ENCODE results near the gene CPXM2.

Gene CPXM2

GRCh38 chr10:123868038-123869019 is 23.3 kb downstream of the CPXM2 start:
- DNase-seq, result peak; percentile 89

- DNase-seq, result no peak
Observed at GRCh38 chr10:123865880-123866279, 25.7 kb downstream of the CPXM2 start.

- DNase-seq, result no peak
Observed at GRCh38 chr10:123865350-123865749, 26.3 kb downstream of the CPXM2 start.

- DNase-seq, result no peak
Observed at GRCh38 chr10:123864923-123865322, 26.7 kb downstream of the CPXM2 start.

GRCh38 chr10:123863721-123864482 is 27.7 kb downstream of the CPXM2 start:
- no peak for DNase-seq

- DNase-seq, result no peak
Observed at GRCh38 chr10:123863183-123863575, 28.4 kb downstream of the CPXM2 start.

- no peak for DNase-seq
Observed at GRCh38 chr10:123862421-123863182, 29.0 kb downstream of the CPXM2 start.

- DNase-seq, result no peak
Observed at GRCh38 chr10:123860856-123861255, 30.8 kb downstream of the CPXM2 start.

GRCh38 chr10:123860209-123860608 is 31.4 kb downstream of the CPXM2 start:
- DNase-seq, result no peak

- DNase-seq, result no peak
Observed at GRCh38 chr10:123859653-123860050, 32.0 kb downstream of the CPXM2 start.

- DNase-seq, result no peak
Observed at GRCh38 chr10:123858907-123859652, 32.5 kb downstream of the CPXM2 start.

GRCh38 chr10:123858077-123858681 is 33.4 kb downstream of the CPXM2 start:
- DNase-seq, result peak; percentile 83

- DNase-seq, result no peak
Observed at GRCh38 chr10:123857616-123858015, 34.0 kb downstream of the CPXM2 start.

GRCh38 chr10:123855008-123855684 is 36.5 kb downstream of the CPXM2 start:
- DNase-seq, result no peak

GRCh38 chr10:123854498-123854897 is 37.1 kb downstream of the CPXM2 start:
- DNase-seq, result no peak

- no peak for DNase-seq
Observed at GRCh38 chr10:123854003-123854402, 37.6 kb downstream of the CPXM2 start.

GRCh38 chr10:123852411-123852951 is 39.1 kb downstream of the CPXM2 start:
- no peak for DNase-seq

GRCh38 chr10:123848564-123849457 is 42.8 kb downstream of the CPXM2 start:
- no peak for DNase-seq

GRCh38 chr10:123847686-123848432 is 43.7 kb downstream of the CPXM2 start:
- DNase-seq, result no peak

Measured in NCI-H510A treated with DMSO at 0.1 percent for 48 hours (cell line).